ENCODE data around the gene DSTN. TPM values are rescaled to one million over a fixed set of nuclear protein-coding genes. Genes with fewer than 3 reads are reported as not detected.

DSTN gene
- total and polyA plus RNA-seq, 9 of the 15 experiments (the other 6 are each of a cell fraction or from before 2014, with no cell fraction given): 25.7 to 88.3 (median 61.0) TPM

- TF ChIP-seq AFF4 (CRISPR knock-in tag; IDR thresholded peaks at IDR 0.05) (0 out of 2 replicates have a peak, but pooled peaks have one; percentile 36), RBFOX2 (IDR thresholded peaks at IDR 0.05; ENCODE audit: low read depth, low read length) (peak; percentile 67), ZBTB7A (IDR thresholded peaks at IDR 0.05; ENCODE audit: borderline replicate concordance, control insufficient read depth, low read depth, low read length) (0 out of 2 replicates have a peak, but pooled peaks have one; percentile 7), ZNF384 (IDR thresholded peaks at IDR 0.05; ENCODE audit: low read depth, low read length) (peak; percentile 72), ZNF395 (CRISPR knock-in tag; IDR thresholded peaks at IDR 0.05) (peak; percentile 62; the same call in 1 of the 2 replicates), PTRF (tag; IDR thresholded peaks at IDR 0.05) (no peak), PBX2 (CRISPR knock-in tag; IDR thresholded peaks at IDR 0.05; ENCODE audit: low read depth) (no peak), PBX2 (tag; conservative IDR thresholded peaks at IDR 0.05; ENCODE audit: low read depth) (peak; percentile 61), LCOR (CRISPR knock-in tag; IDR thresholded peaks at IDR 0.05) (0 out of 2 replicates have a peak, but pooled peaks have one; percentile 41), MEF2A (IDR thresholded peaks at IDR 0.05; ENCODE audit: control insufficient read depth, low read depth, low read length) (no peak), DACH1 (IDR thresholded peaks at IDR 0.05; ENCODE audit: partially characterized antibody) (peak; percentile 40), PHF8 (IDR thresholded peaks at IDR 0.05; ENCODE audit: borderline replicate concordance, low read length) (peak; percentile 23; the same call in 1 of the 2 replicates), SMARCA4 (IDR thresholded peaks at IDR 0.05) (0 out of 2 replicates have a peak, but pooled peaks have one; percentile 18), CBFA2T3 (IDR thresholded peaks at IDR 0.05) (peak; percentile 64), PRDM10 (IDR thresholded peaks at IDR 0.05; ENCODE audit: partially characterized antibody) (peak; percentile 55)
Observed at GRCh38 chr20:17570347-17571152, 675 bp downstream of the DSTN start (continued).
